GM21737 (cell line): ENCODE measurements around the gene ZNF429.
"Not testable (repeated sequence)": the region's sequence is repeated elsewhere in the genome, so short reads cannot be mapped to it uniquely, and the experiment has no call there.

Experiments used
- ATAC-seq: cut with Tn5 transposase; IDR thresholded peaks from one replicate; pipeline ENCODE4 v1.9.1; 2021; ENCODE audit warnings: mild to moderate bottlenecking, moderate library complexity; ENCODE audit not compliant: unreplicated experiment

Gene ZNF429

GRCh38 chr19:21505459-21506451, at the start of gene ZNF429:
Gene ZNF429 (plus strand): TSS chr19:21505602. CDS start chr19:21505772, 170 bp downstream.
- ATAC-seq: peak; percentile 100

GRCh38 chr19:21460686-21461085, 44.7 kb upstream of the ZNF429 start:
- ATAC-seq: no peak

GRCh38 chr19:21462540-21462939, 42.9 kb upstream of the ZNF429 start:
- ATAC-seq: no peak

- ATAC-seq: no peak
These were observed 41.8 kb upstream of the ZNF429 start for GRCh38 chr19:21463449-21464105.

GRCh38 chr19:21466627-21467026, 38.8 kb upstream of the ZNF429 start:
- ATAC-seq: no peak

GRCh38 chr19:21468791-21469190, 36.6 kb upstream of the ZNF429 start:
- ATAC-seq: no peak

- ATAC-seq: no peak
These were observed 32.9 kb upstream of the ZNF429 start for GRCh38 chr19:21472507-21472906.

- ATAC-seq: no peak
These were observed 30.7 kb upstream of the ZNF429 start for GRCh38 chr19:21474671-21475181.

- not testable (repeated sequence) for ATAC-seq
These were observed 23.0 kb upstream of the ZNF429 start for GRCh38 chr19:21482361-21482760.

GRCh38 chr19:21482863-21483276, 22.5 kb upstream of the ZNF429 start:
- no peak for ATAC-seq

GRCh38 chr19:21483589-21484170, 21.7 kb upstream of the ZNF429 start:
- no peak for ATAC-seq

GRCh38 chr19:21484631-21485030, 20.8 kb upstream of the ZNF429 start:
- ATAC-seq: no peak

- no peak for ATAC-seq
These were observed 19.5 kb upstream of the ZNF429 start for GRCh38 chr19:21485926-21486325.

GRCh38 chr19:21487969-21488368, 17.4 kb upstream of the ZNF429 start:
- ATAC-seq: no peak

- ATAC-seq: no peak
These were observed 14.3 kb upstream of the ZNF429 start for GRCh38 chr19:21491146-21491545.

GRCh38 chr19:21492947-21493906, 12.2 kb upstream of the ZNF429 start:
- no peak for ATAC-seq

- no peak for ATAC-seq
These were observed 8.5 kb upstream of the ZNF429 start for GRCh38 chr19:21496876-21497275.

GRCh38 chr19:21498651-21499050, 6.8 kb upstream of the ZNF429 start:
- ATAC-seq: no peak

GRCh38 chr19:21508198-21508597, 2.8 kb downstream of the ZNF429 start:
- no peak for ATAC-seq

- ATAC-seq: not testable (repeated sequence)
These were observed 5.7 kb downstream of the ZNF429 start for GRCh38 chr19:21511058-21511457.
